Vagina (tissue), 2 donors: ENCODE measurements around the gene MTF1.

Source experiments
- CTCF ChIP-seq, 3 experiments: fragments of 450-650 bp in 2 of 3; fragments of 200-600 bp in 1 of 3; sonication (generic) in 1 of 3; IDR thresholded peaks; one replicate each; pipeline ENCODE4 v1.5.1; 2017 to 2019; ENCODE audit warnings: antibody characterized with exemption in 3 of 3, mild to moderate bottlenecking in 2 of 3, moderate library complexity in 2 of 3
- POLR2A ChIP-seq, 2 donors: fragments of 450-650 bp; IDR thresholded peaks; one replicate each; pipeline ENCODE4 v1.6.1; 2017; ENCODE audit warnings: antibody characterized with exemption in 2 of 2, mild to moderate bottlenecking in 2 of 2, moderate library complexity in 2 of 2
- POLR2AphosphoS5 ChIP-seq, 2 donors: sonication (generic); formaldehyde crosslinking; IDR thresholded peaks; one replicate each; pipeline ENCODE4 v1.9.0; 2017; ENCODE audit warnings: antibody characterized with exemption in 2 of 2, mild to moderate bottlenecking in 2 of 2, low read depth in 1 of 2; ENCODE audit not compliant: insufficient read depth in 1 of 2

GRCh38 chr1:37802439-37802838, 57.0 kb downstream of the MTF1 start:
- TF ChIP-seq CTCF (IDR thresholded peaks at IDR 0.05) (no peak), POLR2A (IDR thresholded peaks at IDR 0.05) (no peak), POLR2AphosphoS5 (IDR thresholded peaks at IDR 0.05; ENCODE audit: insufficient read depth in 1 of 2, low read depth in 1 of 2) (no peak)
